Measurements from ENCODE around the gene LRFN3. TPM values are rescaled to one million over a fixed set of nuclear protein-coding genes. Genes with fewer than 3 reads are reported as not detected.

Gene LRFN3
- total and polyA plus RNA-seq, 2 of the 13 experiments (the other 11 are each of a cell fraction or from before 2014, with no cell fraction given) = 0.74 to 1.6 TPM

DNA sequence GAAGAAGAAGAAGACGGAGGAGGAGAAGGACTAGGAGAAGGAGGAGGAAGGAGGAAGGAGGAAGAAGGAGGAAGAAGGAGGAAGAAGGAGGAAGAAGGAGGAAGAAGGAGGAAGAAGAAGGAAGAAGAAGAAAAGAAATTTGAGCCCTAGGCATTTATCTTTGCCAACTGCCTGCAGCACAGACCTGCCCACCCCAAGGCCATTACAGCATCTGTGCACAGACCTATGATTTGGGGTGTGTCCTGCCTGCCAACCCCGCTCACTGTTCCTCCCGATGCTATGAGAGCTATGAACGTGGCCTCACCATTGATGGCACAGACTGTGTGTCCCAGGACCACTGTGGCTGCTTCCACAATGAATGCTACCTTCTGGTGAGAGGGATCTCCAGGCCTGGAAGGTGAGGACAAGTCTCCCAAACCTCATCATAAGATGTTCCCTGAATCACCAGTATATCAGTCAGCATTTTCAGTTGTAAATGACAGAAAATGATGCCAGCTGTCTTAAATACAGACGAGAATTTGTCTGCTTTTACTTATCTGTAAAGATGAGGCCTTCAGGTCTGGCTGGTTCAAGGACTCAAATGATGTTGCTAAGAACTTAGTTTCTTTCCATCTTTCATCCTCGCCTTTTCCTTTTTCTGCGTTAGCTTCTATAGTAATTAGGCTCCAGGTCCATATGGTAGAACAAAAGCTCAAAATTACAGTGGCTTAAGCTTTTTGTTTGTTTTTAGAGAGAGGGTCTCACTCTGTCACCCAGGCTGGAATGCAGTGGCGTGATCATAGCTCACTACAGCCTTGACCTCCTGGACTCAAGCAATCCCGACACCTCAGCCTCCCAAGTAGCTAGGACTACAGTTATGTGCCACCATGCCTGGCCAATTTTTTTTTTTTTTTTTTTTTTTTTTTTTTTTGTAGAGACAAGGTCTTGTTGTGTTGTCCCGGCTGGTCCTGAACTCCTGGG, 54.9 kb downstream of the LRFN3 start (continued):
- TF ChIP-seq, protein P1, sequence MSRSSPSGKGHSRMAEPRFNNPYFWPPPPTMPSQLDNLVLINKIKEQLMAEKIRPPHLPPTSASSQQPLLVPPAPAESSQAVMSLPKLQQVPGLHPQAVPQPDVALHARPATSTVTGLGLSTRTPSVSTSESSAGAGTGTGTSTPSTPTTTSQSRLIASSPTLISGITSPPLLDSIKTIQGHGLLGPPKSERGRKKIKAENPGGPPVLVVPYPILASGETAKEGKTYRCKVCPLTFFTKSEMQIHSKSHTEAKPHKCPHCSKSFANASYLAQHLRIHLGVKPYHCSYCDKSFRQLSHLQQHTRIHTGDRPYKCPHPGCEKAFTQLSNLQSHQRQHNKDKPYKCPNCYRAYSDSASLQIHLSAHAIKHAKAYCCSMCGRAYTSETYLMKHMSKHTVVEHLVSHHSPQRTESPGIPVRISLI (CRISPR knock-in tag; IDR thresholded peaks at IDR 0.05; ENCODE audit: borderline replicate concordance) = peak; percentile 71
- TF ChIP-seq NR2F6 (IDR thresholded peaks at IDR 0.05) = 0 out of 2 replicates have a peak, but pooled peaks have one; percentile 24
- no peak for TF ChIP-seq NR2F6 (CRISPR knock-in tag; IDR thresholded peaks at IDR 0.05)
- TF ChIP-seq GABPB1 (CRISPR knock-in tag; IDR thresholded peaks at IDR 0.05) = 0 out of 2 replicates have a peak, but pooled peaks have one; percentile 13
- TF ChIP-seq HDAC1 (CRISPR knock-in tag; IDR thresholded peaks at IDR 0.05) = 0 out of 2 replicates have a peak, but pooled peaks have one; percentile 28
- TF ChIP-seq, protein P2, sequence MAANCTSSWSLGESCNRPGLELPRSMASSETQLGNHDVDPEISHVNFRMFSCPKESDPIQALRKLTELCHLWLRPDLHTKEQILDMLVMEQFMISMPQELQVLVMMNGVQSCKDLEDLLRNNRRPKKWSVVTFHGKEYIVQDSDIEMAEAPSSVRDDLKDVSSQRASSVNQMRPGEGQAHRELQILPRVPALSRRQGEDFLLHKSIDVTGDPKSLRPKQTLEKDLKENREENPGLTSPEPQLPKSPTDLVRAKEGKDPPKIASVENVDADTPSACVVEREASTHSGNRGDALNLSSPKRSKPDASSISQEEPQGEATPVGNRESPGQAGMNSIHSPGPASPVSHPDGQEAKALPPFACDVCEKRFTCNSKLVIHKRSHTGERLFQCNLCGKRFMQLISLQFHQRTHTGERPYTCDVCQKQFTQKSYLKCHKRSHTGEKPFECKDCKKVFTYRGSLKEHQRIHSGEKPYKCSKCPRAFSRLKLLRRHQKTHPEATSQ (CRISPR knock-in tag; IDR thresholded peaks at IDR 0.05; ENCODE audit: borderline replicate concordance) = no peak
- TF ChIP-seq BHLHE40 (IDR thresholded peaks at IDR 0.05; ENCODE audit: low read length) = 0 out of 2 replicates have a peak, but pooled peaks have one; percentile 6
- peak; percentile 76 for TF ChIP-seq TEAD3 (CRISPR knock-in tag; optimal IDR thresholded peaks at IDR 0.05; ENCODE audit: borderline replicate concordance)
- TF ChIP-seq BCL6 (CRISPR knock-in tag; IDR thresholded peaks at IDR 0.05) = peak; percentile 23; the same call in 1 of the 2 replicates
- peak; percentile 39; the same call in 1 of the 2 replicates for TF ChIP-seq NCOA2 (CRISPR knock-in tag; IDR thresholded peaks at IDR 0.05)
- TF ChIP-seq, protein P3, sequence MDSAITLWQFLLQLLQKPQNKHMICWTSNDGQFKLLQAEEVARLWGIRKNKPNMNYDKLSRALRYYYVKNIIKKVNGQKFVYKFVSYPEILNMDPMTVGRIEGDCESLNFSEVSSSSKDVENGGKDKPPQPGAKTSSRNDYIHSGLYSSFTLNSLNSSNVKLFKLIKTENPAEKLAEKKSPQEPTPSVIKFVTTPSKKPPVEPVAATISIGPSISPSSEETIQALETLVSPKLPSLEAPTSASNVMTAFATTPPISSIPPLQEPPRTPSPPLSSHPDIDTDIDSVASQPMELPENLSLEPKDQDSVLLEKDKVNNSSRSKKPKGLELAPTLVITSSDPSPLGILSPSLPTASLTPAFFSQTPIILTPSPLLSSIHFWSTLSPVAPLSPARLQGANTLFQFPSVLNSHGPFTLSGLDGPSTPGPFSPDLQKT (CRISPR knock-in tag; IDR thresholded peaks at IDR 0.05; ENCODE audit: borderline replicate concordance) = no peak
- peak; percentile 46; the same call in 1 of the 2 replicates for TF ChIP-seq RARA (CRISPR knock-in tag; IDR thresholded peaks at IDR 0.05)
- TF ChIP-seq HOXA3 (CRISPR knock-in tag; IDR thresholded peaks at IDR 0.05) = peak; percentile 36; the same call in 1 of the 2 replicates
- TF ChIP-seq ZNF329 (CRISPR knock-in tag; IDR thresholded peaks at IDR 0.05; ENCODE audit: low read depth) = peak; percentile 99
- TF ChIP-seq, protein P4, sequence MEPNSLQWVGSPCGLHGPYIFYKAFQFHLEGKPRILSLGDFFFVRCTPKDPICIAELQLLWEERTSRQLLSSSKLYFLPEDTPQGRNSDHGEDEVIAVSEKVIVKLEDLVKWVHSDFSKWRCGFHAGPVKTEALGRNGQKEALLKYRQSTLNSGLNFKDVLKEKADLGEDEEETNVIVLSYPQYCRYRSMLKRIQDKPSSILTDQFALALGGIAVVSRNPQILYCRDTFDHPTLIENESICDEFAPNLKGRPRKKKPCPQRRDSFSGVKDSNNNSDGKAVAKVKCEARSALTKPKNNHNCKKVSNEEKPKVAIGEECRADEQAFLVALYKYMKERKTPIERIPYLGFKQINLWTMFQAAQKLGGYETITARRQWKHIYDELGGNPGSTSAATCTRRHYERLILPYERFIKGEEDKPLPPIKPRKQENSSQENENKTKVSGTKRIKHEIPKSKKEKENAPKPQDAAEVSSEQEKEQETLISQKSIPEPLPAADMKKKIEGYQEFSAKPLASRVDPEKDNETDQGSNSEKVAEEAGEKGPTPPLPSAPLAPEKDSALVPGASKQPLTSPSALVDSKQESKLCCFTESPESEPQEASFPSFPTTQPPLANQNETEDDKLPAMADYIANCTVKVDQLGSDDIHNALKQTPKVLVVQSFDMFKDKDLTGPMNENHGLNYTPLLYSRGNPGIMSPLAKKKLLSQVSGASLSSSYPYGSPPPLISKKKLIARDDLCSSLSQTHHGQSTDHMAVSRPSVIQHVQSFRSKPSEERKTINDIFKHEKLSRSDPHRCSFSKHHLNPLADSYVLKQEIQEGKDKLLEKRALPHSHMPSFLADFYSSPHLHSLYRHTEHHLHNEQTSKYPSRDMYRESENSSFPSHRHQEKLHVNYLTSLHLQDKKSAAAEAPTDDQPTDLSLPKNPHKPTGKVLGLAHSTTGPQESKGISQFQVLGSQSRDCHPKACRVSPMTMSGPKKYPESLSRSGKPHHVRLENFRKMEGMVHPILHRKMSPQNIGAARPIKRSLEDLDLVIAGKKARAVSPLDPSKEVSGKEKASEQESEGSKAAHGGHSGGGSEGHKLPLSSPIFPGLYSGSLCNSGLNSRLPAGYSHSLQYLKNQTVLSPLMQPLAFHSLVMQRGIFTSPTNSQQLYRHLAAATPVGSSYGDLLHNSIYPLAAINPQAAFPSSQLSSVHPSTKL (CRISPR knock-in tag; IDR thresholded peaks at IDR 0.05) = peak; percentile 42; the same call in 1 of the 2 replicates
- TF ChIP-seq THAP11 (CRISPR knock-in tag; IDR thresholded peaks at IDR 0.05) = 0 out of 2 replicates have a peak, but pooled peaks have one; percentile 28
- no peak for TF ChIP-seq ZNF333 (CRISPR knock-in tag; IDR thresholded peaks at IDR 0.05; ENCODE audit: borderline replicate concordance)
- TF ChIP-seq ZNF30 (CRISPR knock-in tag; IDR thresholded peaks at IDR 0.05) = no peak

All from HepG2 (cell line).